Neuronal stem cell (in vitro differentiated cells): ENCODE results near the gene RIMS4.
A peak's percentile ranks its signal among the peaks of the same experiment; 100 is the strongest.
"Not testable (repeated sequence)": the region's sequence is repeated elsewhere in the genome, so short reads cannot be mapped to it uniquely, and the experiment has no call there.

ENCODE experiments used
- DNase-seq: peaks from one replicate; pipeline ENCODE4 v3.0.0-alpha.2; 2013; ENCODE audit warnings: low spot score
- H2AFZ ChIP-seq: one replicate; pipeline ENCODE4 v1.6.1; 2013; ENCODE audit warnings: mild to moderate bottlenecking, low read length, inconsistent platforms
- H2AK5ac ChIP-seq: 2 replicates; pipeline ENCODE4 v1.6.1; 2013; ENCODE audit warnings: low read depth, mild to moderate bottlenecking, inconsistent platforms, low read length, moderate library complexity, mixed read lengths
- H2BK120ac ChIP-seq: 2 replicates; pipeline ENCODE4 v1.6.1; 2013; ENCODE audit warnings: low read depth, mild to moderate bottlenecking, inconsistent platforms, low read length, moderate library complexity, mixed read lengths
- H2BK12ac ChIP-seq: one replicate; pipeline ENCODE4 v1.6.1; 2013; ENCODE audit warnings: low read length, inconsistent platforms
- H2BK15ac ChIP-seq: 2 replicates; pipeline ENCODE4 v1.6.1; 2013; ENCODE audit warnings: mild to moderate bottlenecking, low read length, inconsistent platforms, mixed read lengths
- H2BK5ac ChIP-seq: one replicate; pipeline ENCODE4 v1.6.1; 2013; ENCODE audit warnings: inconsistent platforms, mild to moderate bottlenecking, low read length, moderate library complexity
- H3K14ac ChIP-seq: one replicate; pipeline ENCODE4 v1.6.1; 2013; ENCODE audit warnings: low read length, inconsistent platforms
- H3K18ac ChIP-seq: 2 replicates; pipeline ENCODE4 v1.6.1; 2013; ENCODE audit warnings: low read length, inconsistent platforms
- H3K23ac ChIP-seq: 2 replicates; pipeline ENCODE4 v1.6.1; 2013; ENCODE audit warnings: low read depth, mild to moderate bottlenecking, mixed read lengths, low read length, inconsistent platforms; ENCODE audit not compliant: poor library complexity
- H3K27ac ChIP-seq: replicated peaks from 3 replicates; pipeline ENCODE4 v1.5.1; 2013; ENCODE audit warnings: low read length, inconsistent platforms
- H3K27me3 ChIP-seq, 3 experiments: 2 replicates each; pipeline ENCODE4 v1.6.1; 2013; ENCODE audit warnings: low read length in 3 of 3, mild to moderate bottlenecking in 2 of 3, inconsistent platforms in 1 of 3, low read depth in 1 of 3, mixed read lengths in 1 of 3, moderate library complexity in 1 of 3; ENCODE audit not compliant: control insufficient read depth in 3 of 3, insufficient read depth in 3 of 3
- H3K36me3 ChIP-seq, 2 donors: replicated peaks in 1 of 2; 2 replicates each; pipeline ENCODE4 v1.6.1; 2013; ENCODE audit warnings: low read length in 2 of 2; ENCODE audit not compliant: control insufficient read depth in 2 of 2, insufficient read depth in 2 of 2
- H3K4ac ChIP-seq: 2 replicates; pipeline ENCODE4 v1.6.1; 2013; ENCODE audit warnings: inconsistent platforms, mild to moderate bottlenecking, low read length, moderate library complexity
- H3K4me1 ChIP-seq, 2 donors: 1 replicate in 1 of 2; 2 replicates in 1 of 2; pipeline ENCODE4 v1.6.1; 2013; ENCODE audit warnings: low read length in 2 of 2, low read depth in 1 of 2; ENCODE audit not compliant: control insufficient read depth in 2 of 2, insufficient read depth in 1 of 2
- H3K4me2 ChIP-seq: one replicate; pipeline ENCODE4 v1.6.1; 2013; ENCODE audit warnings: mild to moderate bottlenecking, low read length, inconsistent platforms; ENCODE audit not compliant: insufficient read depth, poor library complexity, severe bottlenecking
- H3K4me3 ChIP-seq, 2 donors: 2 replicates each; pipeline ENCODE4 v1.5.1; 2013; ENCODE audit warnings: low read length in 2 of 2, mild to moderate bottlenecking in 2 of 2, inconsistent platforms in 1 of 2, moderate library complexity in 1 of 2
- H3K79me1 ChIP-seq: one replicate; pipeline ENCODE4 v1.6.1; 2013; ENCODE audit warnings: low read depth, mild to moderate bottlenecking, inconsistent platforms, low read length, moderate library complexity
- H3K9ac ChIP-seq: one replicate; pipeline ENCODE4 v1.6.1; 2013; ENCODE audit warnings: mild to moderate bottlenecking, low read depth, low read length, inconsistent platforms; ENCODE audit not compliant: poor library complexity
- H3K9me3 ChIP-seq, 2 donors: replicated peaks in 1 of 2; 2 replicates each; pipeline versions ENCODE3 to v1.6.1; 2013; ENCODE audit warnings: low read length in 2 of 2, mild to moderate bottlenecking in 2 of 2, inconsistent platforms in 1 of 2, low read depth in 1 of 2, mixed read lengths in 1 of 2, moderate library complexity in 1 of 2; ENCODE audit not compliant: control insufficient read depth in 2 of 2, insufficient read depth in 1 of 2
- H4K8ac ChIP-seq: one replicate; pipeline ENCODE4 v1.6.1; 2013; ENCODE audit warnings: low read depth, mild to moderate bottlenecking, inconsistent platforms, low read length, moderate library complexity
- H4K91ac ChIP-seq: one replicate; pipeline ENCODE4 v1.6.1; 2013; ENCODE audit warnings: low read length, low read depth, mild to moderate bottlenecking, inconsistent platforms; ENCODE audit not compliant: poor library complexity
- WGBS, 2 donors: extraction: QIAGEN DNeasy Blood & Tissue Kit; methylation state at CpG; one replicate each; pipeline ENCODE4 v1.1.7; 2013; ENCODE audit warnings: missing lambda C conversion rate in 2 of 2, mixed read lengths in 1 of 2; ENCODE audit not compliant: insufficient read length in 2 of 2, insufficient replicate concordance in 1 of 2; ENCODE audit errors: extremely low coverage in 2 of 2; 5-methylcytosine and 5-hydroxymethylcytosine counted together

Gene RIMS4

DNA sequence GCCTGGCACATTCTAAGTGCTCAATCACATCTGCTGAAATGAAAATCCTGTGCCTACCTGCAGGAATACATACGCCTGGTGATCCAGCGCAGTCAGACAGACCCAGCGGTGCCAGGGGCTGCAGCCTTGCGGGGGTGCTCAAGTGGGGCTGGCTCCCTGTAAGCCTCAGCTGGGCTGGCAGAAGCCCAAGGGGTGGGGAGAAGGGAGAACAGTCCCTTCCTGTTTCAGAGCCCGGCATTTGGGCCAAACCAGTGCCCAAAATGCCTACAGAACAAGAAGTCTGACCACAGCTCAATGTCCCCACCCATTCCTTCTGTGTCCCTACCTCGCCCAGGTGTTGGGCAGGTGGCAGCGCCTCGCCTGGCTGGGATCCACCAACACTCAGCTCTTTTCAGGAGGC is 42.1 kb downstream of the RIMS4 start:
- Histone ChIP-seq H2BK15ac (no peak overlapping the region), H4K8ac (no peak overlapping the region), H3K27ac (no peak overlapping the region), H3K23ac (no peak overlapping the region), H3K4me2 (no peak overlapping the region), H3K79me1 (no peaks in the 10 kb centered on the region), H3K18ac (no peak overlapping the region), H3K4ac (no peak overlapping the region), H3K14ac (no peak overlapping the region), H3K9me3 (no peaks in the 10 kb centered on the region), H2BK120ac (no peak overlapping the region), H3K4me3 (no peak overlapping the region), H4K91ac (no peak overlapping the region), H2AK5ac (no peak overlapping the region), H2AFZ (no peak overlapping the region), H3K9ac (no peak overlapping the region), H3K27me3 (no peaks in the 10 kb centered on the region), H3K36me3 (no peaks in the 10 kb centered on the region), H2BK12ac (no peak overlapping the region), H2BK5ac (no peak overlapping the region), H3K4me1 (peaks cover 3 to 5% of the 10 kb centered on the region in 2 donors)
- no CpG with 5 or more reads among the region's 8 CpGs for WGBS, 2 donors
- no peak for DNase-seq

DNA sequence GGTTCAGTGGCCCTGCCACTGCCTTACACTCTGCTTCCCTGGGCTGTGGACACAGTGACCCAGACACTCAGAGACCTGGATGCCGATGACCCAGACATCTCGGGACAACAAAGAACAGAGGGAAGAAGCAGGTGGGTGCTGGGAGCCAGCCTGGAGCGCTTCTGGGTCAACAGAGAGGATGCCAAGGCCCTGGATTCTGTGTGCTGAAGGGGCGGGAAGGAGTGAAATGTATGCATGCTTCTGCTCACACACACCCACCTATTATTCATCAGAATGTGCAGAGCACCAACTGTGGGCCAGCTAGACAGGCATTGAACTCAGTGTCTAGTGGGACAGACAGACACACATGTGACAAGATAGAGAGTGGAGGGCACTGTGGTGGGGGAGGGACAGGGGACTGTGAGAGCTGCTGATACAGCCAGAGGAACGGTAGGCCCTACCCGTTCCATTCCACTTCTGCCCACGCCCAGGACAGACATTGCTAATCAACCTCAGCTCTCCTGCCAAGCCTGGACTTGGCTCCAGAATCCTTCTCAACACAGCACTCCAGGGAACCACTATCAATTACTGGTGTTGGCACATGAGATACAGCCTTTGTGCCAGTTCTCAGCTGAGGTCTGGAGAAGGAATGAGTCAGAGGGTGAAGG is 44.5 kb downstream of the RIMS4 start:
- Histone ChIP-seq H3K14ac (no peak overlapping the region), H2BK120ac (no peak overlapping the region), H3K4me2 (no peak overlapping the region), H3K36me3 (no peaks in the 10 kb centered on the region), H2BK12ac (no peak overlapping the region), H3K4ac (no peak overlapping the region), H4K91ac (no peak overlapping the region), H3K27me3 (no peaks in the 10 kb centered on the region), H2BK15ac (no peak overlapping the region), H3K79me1 (no peaks in the 10 kb centered on the region), H3K23ac (no peak overlapping the region), H3K18ac (peak overlapping the region; percentile 15), H2AK5ac (no peak overlapping the region), H3K27ac (no peak overlapping the region), H3K9me3 (no peaks in the 10 kb centered on the region), H3K4me3 (no peak overlapping the region), H3K9ac (no peak overlapping the region), H2BK5ac (no peak overlapping the region), H4K8ac (no peak overlapping the region), H2AFZ (no peak overlapping the region), H3K4me1 (peaks cover 3 to 10% of the 10 kb centered on the region in 2 donors)
- DNase-seq, result no peak
- no CpG with 5 or more reads among the region's 7 CpGs for WGBS, 2 donors

DNA sequence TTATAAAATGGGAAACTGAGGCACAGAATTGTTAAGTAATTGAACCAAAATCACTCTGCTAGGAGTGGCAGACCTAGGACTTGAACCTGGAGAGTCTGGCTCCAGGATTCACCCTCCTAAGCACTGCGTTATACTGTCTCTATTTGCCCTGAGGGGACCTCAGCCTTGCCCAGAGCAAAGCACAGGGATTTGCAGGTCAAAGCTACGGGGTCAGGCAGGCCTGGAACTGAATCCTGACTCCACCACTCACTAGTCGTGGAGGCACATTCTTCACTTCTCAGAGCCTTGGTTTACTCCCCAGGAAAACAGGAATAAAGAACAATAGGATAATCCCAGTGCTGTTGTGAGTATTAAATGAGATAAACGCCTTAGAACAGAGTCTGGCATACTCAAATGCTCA is 45.3 kb downstream of the RIMS4 start:
- H2BK15ac ChIP-seq, result no peak overlapping the region
- no peak overlapping the region for H3K4me3 ChIP-seq
- H3K18ac ChIP-seq, result no peak overlapping the region
- peaks cover 3 to 10% of the 10 kb centered on the region in 2 donors for H3K4me1 ChIP-seq
- no peak overlapping the region for H3K4me2 ChIP-seq
- no peak overlapping the region for H4K8ac ChIP-seq
- no peak overlapping the region for H3K9ac ChIP-seq
- no peak overlapping the region for H4K91ac ChIP-seq
- H2BK120ac ChIP-seq, result no peak overlapping the region
- no peak overlapping the region for H2BK12ac ChIP-seq
- no peak overlapping the region for H3K23ac ChIP-seq
- H3K4ac ChIP-seq, result no peak overlapping the region
- H2BK5ac ChIP-seq, result no peak overlapping the region
- H3K27me3 ChIP-seq, result no peaks in the 10 kb centered on the region
- no peak overlapping the region for H3K14ac ChIP-seq
- no peaks in the 10 kb centered on the region for H3K36me3 ChIP-seq
- no peak overlapping the region for H2AK5ac ChIP-seq
- no peaks in the 10 kb centered on the region for H3K79me1 ChIP-seq
- no CpG with 5 or more reads among the region's 4 CpGs for WGBS, 2 donors
- H3K9me3 ChIP-seq, result no peaks in the 10 kb centered on the region
- DNase-seq, result no peak
- no peak overlapping the region for H2AFZ ChIP-seq
- no peak overlapping the region for H3K27ac ChIP-seq

DNA sequence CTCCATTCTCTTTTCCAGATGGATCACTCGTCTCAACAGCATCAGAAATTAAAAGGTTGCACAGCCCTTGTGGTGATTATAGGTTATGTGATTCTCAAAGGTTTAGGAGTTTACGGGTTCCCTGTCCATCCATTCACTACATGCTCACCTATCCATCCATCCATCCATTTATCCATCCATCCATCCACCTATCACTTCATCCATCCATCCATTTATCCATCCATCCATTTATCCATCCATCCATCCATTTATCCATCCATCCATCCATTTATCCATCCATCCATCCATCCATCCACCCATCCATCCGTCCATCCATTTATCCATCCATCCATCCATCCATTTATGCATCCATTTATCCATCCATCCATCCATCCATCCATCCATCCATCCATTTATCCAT is 46.5 kb downstream of the RIMS4 start:
- not testable (repeated sequence) for H2AFZ ChIP-seq, H3K4me1 ChIP-seq, H4K8ac ChIP-seq, H3K27ac ChIP-seq, H3K79me1 ChIP-seq, H3K23ac ChIP-seq, H3K27me3 ChIP-seq, H2AK5ac ChIP-seq, H3K4me2 ChIP-seq, H3K14ac ChIP-seq, H3K9ac ChIP-seq, H2BK12ac ChIP-seq, H3K36me3 ChIP-seq, DNase-seq, H3K18ac ChIP-seq, H4K91ac ChIP-seq, H2BK15ac ChIP-seq, H3K4ac ChIP-seq, H2BK5ac ChIP-seq, H3K9me3 ChIP-seq, H3K4me3 ChIP-seq, H2BK120ac ChIP-seq
- no CpG with 5 or more reads among the region's 3 CpGs for WGBS, 2 donors
